ENCODE results near the gene ATP1A3. TPM values are rescaled to one million over a fixed set of nuclear protein-coding genes. Genes with fewer than 3 reads are reported as not detected.

The ATP1A3 gene
- polyA plus RNA-seq, 1 of the 3 experiments (the other 2 are of a cell fraction), result 0.77 TPM

- no peak for DNase-seq
- Histone ChIP-seq H3K9ac (no peak overlapping the region), H4K20me1 (ENCODE audit: insufficient read depth) (no peaks in the 10 kb centered on the region), H3F3A (replicated peaks; ENCODE audit: insufficient read depth) (no peaks in the 10 kb centered on the region), H3K4me1 (ENCODE audit: control insufficient read depth in 1 of 2, insufficient read depth in 2 of 2, low read depth in 1 of 2, low read length in 1 of 2) (peaks cover 0 to 24% of the 10 kb centered on the region in 2 experiments; a peak in 1 of 4 replicates), H3K4me3 (ENCODE audit: low read depth in 2 of 2, low read length in 1 of 2) (no peak overlapping the region), H3K9me3 (no peaks in the 10 kb centered on the region), H3K9me2 (no peaks in the 10 kb centered on the region), H3K4me2 (no peak overlapping the region), H2AFZ (ENCODE audit: low read depth) (no peak overlapping the region), H3K27ac (ENCODE audit: low read depth in 2 of 2, low read length in 1 of 2) (no peak overlapping the region), H3K27me3 (ENCODE audit: insufficient read depth) (peaks cover 9% of the 10 kb centered on the region; the same call in 1 of the 2 replicates), H3K36me3 (replicated peaks in 1 of 2; ENCODE audit: control insufficient read depth in 1 of 2, insufficient read depth in 2 of 2, low read length in 1 of 2) (no peaks in the 10 kb centered on the region), H3K79me2 (ENCODE audit: insufficient read depth) (no peaks in the 10 kb centered on the region)
- ChIA-PET POLR2A (no interaction called here), CTCF (no interaction called here)
- no peak for TF ChIP-seq FOXM1 (IDR thresholded peaks at IDR 0.05; ENCODE audit: low read depth)
- TF ChIP-seq USF1 (IDR thresholded peaks at IDR 0.05; ENCODE audit: borderline replicate concordance, low read depth), result no peak
- TF ChIP-seq FOXJ3 (CRISPR knock-in tag; IDR thresholded peaks at IDR 0.05), result no peak
- TF ChIP-seq YY1 (IDR thresholded peaks at IDR 0.05; ENCODE audit: low read depth), result no peak
- no peak for TF ChIP-seq ELF1 (IDR thresholded peaks at IDR 0.05)
- no peak for TF ChIP-seq CTCF (IDR thresholded peaks at IDR 0.05)
- TF ChIP-seq MEF2A (IDR thresholded peaks at IDR 0.05; ENCODE audit: borderline replicate concordance, low read depth), result no peak
- no peak for TF ChIP-seq FOSL2 (IDR thresholded peaks at IDR 0.05; ENCODE audit: borderline replicate concordance, low read depth)
- TF ChIP-seq EZH2phosphoT487 (IDR thresholded peaks at IDR 0.05; ENCODE audit: borderline replicate concordance, low read depth), result no peak
- no peak for TF ChIP-seq SIN3A (IDR thresholded peaks at IDR 0.05; ENCODE audit: borderline replicate concordance, low read depth, low read length)
- no peak for TF ChIP-seq GATA2 (CRISPR knock-in tag; IDR thresholded peaks at IDR 0.05)
- no peak for TF ChIP-seq MXI1 (IDR thresholded peaks at IDR 0.05; ENCODE audit: low read depth, low read length)
- no peak for TF ChIP-seq SMC3 (IDR thresholded peaks at IDR 0.05; ENCODE audit: low read depth, low read length)
- TF ChIP-seq RCOR1 (IDR thresholded peaks at IDR 0.05; ENCODE audit: low read length), result no peak
- WGBS (ENCODE audit: low lambda C conversion rate), result 71% methylated on average over 2 of the region's 2 CpGs
Measured at GRCh38 chr19:41990615-41991014, 3.4 kb downstream of the ATP1A3 start.

- Histone ChIP-seq H3K4me3 (ENCODE audit: low read depth in 2 of 2, low read length in 1 of 2) (no peak overlapping the region), H3K9me2 (no peaks in the 10 kb centered on the region), H3F3A (replicated peaks; ENCODE audit: insufficient read depth) (no peaks in the 10 kb centered on the region), H3K36me3 (replicated peaks in 1 of 2; ENCODE audit: control insufficient read depth in 1 of 2, insufficient read depth in 2 of 2, low read length in 1 of 2) (no peaks in the 10 kb centered on the region), H3K9ac (no peak overlapping the region), H3K4me2 (no peak overlapping the region), H3K27me3 (ENCODE audit: insufficient read depth) (peaks cover 3% of the 10 kb centered on the region; the same call in 1 of the 2 replicates), H3K79me2 (ENCODE audit: insufficient read depth) (no peaks in the 10 kb centered on the region), H2AFZ (ENCODE audit: low read depth) (no peak overlapping the region), H4K20me1 (ENCODE audit: insufficient read depth) (no peaks in the 10 kb centered on the region), H3K27ac (ENCODE audit: low read depth in 2 of 2, low read length in 1 of 2) (no peak overlapping the region), H3K4me1 (ENCODE audit: control insufficient read depth in 1 of 2, insufficient read depth in 2 of 2, low read depth in 1 of 2, low read length in 1 of 2) (peaks cover 0 to 18% of the 10 kb centered on the region in 2 experiments; a peak in 1 of 4 replicates), H3K9me3 (no peaks in the 10 kb centered on the region)
- TF ChIP-seq TCF12 (IDR thresholded peaks at IDR 0.05) (no peak), FOXM1 (IDR thresholded peaks at IDR 0.05; ENCODE audit: low read depth) (no peak), GABPA (IDR thresholded peaks at IDR 0.05; ENCODE audit: low read depth) (no peak)
- 84% methylated on average over 4 of the region's 4 CpGs for WGBS (ENCODE audit: low lambda C conversion rate)
- ChIA-PET POLR2A (no interaction called here), CTCF (no interaction called here)
- DNase-seq, result no peak
Measured at GRCh38 chr19:41990028-41990427, 4.0 kb downstream of the ATP1A3 start.

Measured in SK-N-SH (cell line).